Neural cell (in vitro differentiated cells): ENCODE data around the gene NSUN6. TPM values are rescaled to one million over a fixed set of nuclear protein-coding genes. Genes with fewer than 3 reads are reported as not detected.
"Not testable (repeated sequence)": the region's sequence is repeated elsewhere in the genome, so short reads cannot be mapped to it uniquely, and the experiment has no call there.

ENCODE experiments used
- H2AFZ ChIP-seq: fragments of 200-600, 300-800 bp; sonication (generic), shearing (Covaris generic); 2 replicates; pipeline ENCODE4 v1.6.0; 2014; ENCODE audit warnings: low read depth, mild to moderate bottlenecking, antibody characterized with exemption, low read length, moderate library complexity
- H3F3A ChIP-seq: fragments of 200-600 bp; shearing (Covaris generic); 2 replicates; pipeline ENCODE4 v1.6.1; 2016; ENCODE audit warnings: mild to moderate bottlenecking, moderate library complexity, mixed read lengths, antibody characterized with exemption, low read length; ENCODE audit not compliant: insufficient read depth, poor library complexity, severe bottlenecking
- H3K27ac ChIP-seq: fragments of 200-600, 300-800 bp; sonication (generic), shearing (Covaris generic); 2 replicates; pipeline ENCODE4 v1.5.1; 2014; ENCODE audit warnings: mild to moderate bottlenecking, low read length, moderate library complexity
- H3K27me3 ChIP-seq: fragments of 300-800, 200-600 bp; sonication (generic), shearing (Covaris generic); 2 replicates; pipeline ENCODE4 v1.6.0; 2014; ENCODE audit warnings: mild to moderate bottlenecking, low read depth, low read length, moderate library complexity; ENCODE audit not compliant: insufficient read depth
- H3K36me3 ChIP-seq: fragments of 300-800, 200-600 bp; sonication (generic), shearing (Covaris generic); 2 replicates; pipeline ENCODE4 v1.5.1; 2014; ENCODE audit warnings: mild to moderate bottlenecking, antibody characterized with exemption, low read length, moderate library complexity; ENCODE audit not compliant: insufficient read depth
- H3K4me2 ChIP-seq: fragments of 300-800, 200-600 bp; sonication (generic), shearing (Covaris generic); 2 replicates; pipeline ENCODE4 v1.6.0; 2014; ENCODE audit warnings: mild to moderate bottlenecking, low read length
- H3K4me3 ChIP-seq: fragments of 300-800, 200-600 bp; sonication (generic), shearing (Covaris generic); 2 replicates; pipeline ENCODE4 v1.5.1; 2014; ENCODE audit warnings: mild to moderate bottlenecking, low read length, moderate library complexity
- H3K79me2 ChIP-seq: fragments of 200-600 bp; shearing (Covaris generic); replicated peaks from 2 replicates; pipeline ENCODE4 v1.6.0; 2014; ENCODE audit warnings: mild to moderate bottlenecking, low read length, moderate library complexity; ENCODE audit not compliant: insufficient read depth
- H3K9ac ChIP-seq: fragments of 300-800, 200-600 bp; sonication (generic), shearing (Covaris generic); 2 replicates; pipeline ENCODE4 v1.6.1; 2016; ENCODE audit warnings: mild to moderate bottlenecking, low read length, mixed read lengths
- H3K9me2 ChIP-seq: fragments of 200-600 bp; shearing (Covaris generic); 2 replicates; pipeline ENCODE4 v1.6.1; 2016; ENCODE audit warnings: mild to moderate bottlenecking, low read length, mixed read lengths; ENCODE audit not compliant: insufficient read depth
- H3K9me3 ChIP-seq: fragments of 200-600, 300-800 bp; sonication (generic), shearing (Covaris generic); 2 replicates; pipeline ENCODE4 v1.6.1; 2016; ENCODE audit warnings: mild to moderate bottlenecking, mixed run types, low read length, moderate library complexity, mixed read lengths
- H4K20me1 ChIP-seq: fragments of 200-600 bp; shearing (Covaris generic); 2 replicates; pipeline ENCODE4 v1.6.1; 2016; ENCODE audit warnings: mild to moderate bottlenecking, mixed run types; ENCODE audit not compliant: insufficient read depth
- CTCF ChIP-seq: fragments of 450-650 bp; IDR thresholded peaks from 2 replicates; pipeline ENCODE4 v1.5.1; 2014; ENCODE audit warnings: antibody characterized with exemption, mild to moderate bottlenecking, moderate library complexity; ENCODE audit not compliant: poor library complexity, severe bottlenecking
- EP300 ChIP-seq: fragments of 450-650 bp; conservative IDR thresholded peaks from 2 replicates; pipeline ENCODE4 v1.6.1; 2014; ENCODE audit warnings: antibody characterized with exemption, mild to moderate bottlenecking, moderate library complexity; ENCODE audit not compliant: poor library complexity, severe bottlenecking
- EZH2 ChIP-seq: fragments of 200-600, 300-800 bp; shearing (Covaris generic), sonication (generic); IDR thresholded peaks from 2 replicates; pipeline ENCODE4 v1.6.1; 2014; ENCODE audit warnings: antibody characterized with exemption, low read length, borderline replicate concordance, mild to moderate bottlenecking; ENCODE audit not compliant: insufficient read depth, poor library complexity, severe bottlenecking
- MXI1 ChIP-seq: fragments of 450-650 bp; conservative IDR thresholded peaks from 2 replicates; pipeline ENCODE4 v1.6.1; 2014; ENCODE audit warnings: antibody characterized with exemption, mild to moderate bottlenecking; ENCODE audit not compliant: poor library complexity, severe bottlenecking
- POLR2AphosphoS5 ChIP-seq: IDR thresholded peaks from 2 replicates; pipeline ENCODE4 v1.6.1; 2012
- RAD21 ChIP-seq: fragments of 450-650 bp; conservative IDR thresholded peaks from 2 replicates; pipeline ENCODE4 v1.6.1; 2014; ENCODE audit warnings: antibody characterized with exemption, mild to moderate bottlenecking, moderate library complexity
- REST ChIP-seq: IDR thresholded peaks from 2 replicates; pipeline ENCODE4 v1.6.1; 2012; ENCODE audit warnings: borderline replicate concordance
- SMC3 ChIP-seq: fragments of 450-650 bp; conservative IDR thresholded peaks from 2 replicates; pipeline ENCODE4 v1.6.1; 2014; ENCODE audit warnings: antibody characterized with exemption, mild to moderate bottlenecking, moderate library complexity; ENCODE audit not compliant: poor library complexity
- TAF1 ChIP-seq: IDR thresholded peaks from 2 replicates; pipeline ENCODE4 v1.6.1; 2012; ENCODE audit warnings: low read depth
- polyA plus RNA-seq: library from polyadenylated mRNA; depleted of rRNA; stranded (reverse); fragments of >200 nt; gene quantifications from 2 replicates; pipeline ENCODE4 v1.2.3, GENCODE V29; 2014

Gene NSUN6
- polyA plus RNA-seq, 1 donor from 2014 or later: 74.6 TPM

DNA sequence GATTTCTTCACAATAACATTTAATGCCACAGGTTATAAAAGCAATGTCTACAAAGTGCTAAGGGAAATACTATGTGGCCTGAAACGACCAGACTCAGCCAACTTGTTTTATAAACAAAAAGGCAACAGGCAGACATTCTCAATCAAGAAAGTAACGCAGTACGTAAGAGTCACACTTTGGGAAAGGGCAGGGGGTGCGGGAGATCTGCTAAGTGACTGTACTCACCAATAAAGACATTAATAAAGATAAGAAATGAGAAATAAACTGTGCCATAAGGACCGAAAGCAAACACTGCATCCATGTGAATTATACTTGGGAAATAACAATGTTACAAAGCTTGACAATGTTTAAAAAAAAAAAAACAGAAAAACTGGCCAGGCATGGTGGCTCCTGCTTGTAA lies 25.5 kb downstream of the NSUN6 start:
- H3K9me3 ChIP-seq: no peaks in the 10 kb centered on the region
- H3K4me2 ChIP-seq: no peak overlapping the region
- H3K9me2 ChIP-seq: no peaks in the 10 kb centered on the region
- H3K27me3 ChIP-seq: no peaks in the 10 kb centered on the region
- no peaks in the 10 kb centered on the region for H3F3A ChIP-seq
- no peaks in the 10 kb centered on the region for H4K20me1 ChIP-seq
- H3K79me2 ChIP-seq: no peaks in the 10 kb centered on the region
- H3K4me3 ChIP-seq: no peak overlapping the region
- no peak overlapping the region for H3K27ac ChIP-seq
- H2AFZ ChIP-seq: no peak overlapping the region
- no peak overlapping the region for H3K9ac ChIP-seq
- TF ChIP-seq EZH2 (no peak), RAD21 (no peak), REST (no peak), MXI1 (no peak), SMC3 (no peak), EP300 (no peak), POLR2AphosphoS5 (no peak), TAF1 (no peak), CTCF (no peak)
- H3K36me3 ChIP-seq: peaks cover 6% of the 10 kb centered on the region

DNA sequence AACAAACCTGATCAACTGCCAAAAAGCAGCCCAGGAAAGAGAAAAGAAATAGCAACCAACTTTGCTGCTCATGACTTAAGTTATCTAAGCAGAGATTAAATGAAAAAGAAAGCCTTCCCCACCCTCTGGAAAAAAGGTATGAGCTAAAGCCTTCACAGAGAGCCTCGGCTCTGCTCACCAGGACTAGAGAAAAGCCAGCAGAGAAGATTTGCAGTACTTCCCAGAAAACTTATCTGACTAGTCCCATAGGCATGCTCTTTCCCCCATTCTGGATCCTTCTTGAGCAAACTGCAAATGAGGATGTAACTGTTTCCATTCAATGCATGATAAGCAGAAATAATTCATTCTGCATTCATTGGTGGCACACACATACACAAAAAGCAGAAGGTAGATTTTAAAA lies 27.7 kb downstream of the NSUN6 start:
- H3F3A ChIP-seq, H3K4me3 ChIP-seq, H3K27ac ChIP-seq, H3K27me3 ChIP-seq, H4K20me1 ChIP-seq, H2AFZ ChIP-seq, H3K4me2 ChIP-seq, H3K79me2 ChIP-seq, H3K9me2 ChIP-seq, H3K9me3 ChIP-seq, H3K9ac ChIP-seq, H3K36me3 ChIP-seq: not testable (repeated sequence)

DNA sequence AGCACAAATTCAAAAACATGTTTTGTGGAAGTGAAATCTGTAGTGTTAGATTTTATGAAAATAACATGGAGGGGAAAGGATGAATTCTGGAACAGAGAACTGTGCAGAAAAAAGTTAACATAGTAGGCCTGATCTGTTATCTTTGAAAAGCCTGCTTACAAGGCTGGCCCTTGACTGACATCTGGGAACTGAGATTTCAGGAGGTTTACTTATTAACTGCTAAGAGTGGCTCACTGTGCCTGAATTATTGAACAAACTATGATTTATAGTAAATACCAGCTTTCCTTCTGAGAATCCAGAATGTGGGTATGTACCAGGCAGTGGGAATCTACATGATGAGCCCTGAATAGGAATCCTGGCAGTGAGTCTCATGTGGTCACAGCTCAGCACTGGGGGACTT lies 30.5 kb downstream of the NSUN6 start:
- Histone ChIP-seq H3K79me2 (no peaks in the 10 kb centered on the region), H3K27ac (no peak overlapping the region), H2AFZ (no peak overlapping the region), H3K4me2 (no peak overlapping the region), H3K36me3 (peaks cover 8% of the 10 kb centered on the region), H3F3A (no peaks in the 10 kb centered on the region), H3K9me2 (no peaks in the 10 kb centered on the region), H3K9ac (no peak overlapping the region), H3K4me3 (no peak overlapping the region), H3K27me3 (no peaks in the 10 kb centered on the region), H4K20me1 (no peaks in the 10 kb centered on the region), H3K9me3 (no peaks in the 10 kb centered on the region)
- TF ChIP-seq MXI1: no peak
